Osteocyte (in vitro differentiated cells): Measurements from ENCODE around the gene RMC1. TPM values are rescaled to one million over a fixed set of nuclear protein-coding genes. Genes with fewer than 3 reads are reported as not detected.
"Not testable (repeated sequence)": the region's sequence is repeated elsewhere in the genome, so short reads cannot be mapped to it uniquely, and the experiment has no call there.

Source experiments
- DNase-seq: peaks from one replicate; pipeline ENCODE4 v3.0.0; 2021; ENCODE audit warnings: mixed read lengths; ENCODE audit not compliant: unreplicated experiment; ENCODE audit errors: extremely low spot score
- H3K27ac Mint-ChIP-seq: one replicate; pipeline ENCODE4 v1.8.0; 2021; ENCODE audit warnings: mild to moderate bottlenecking, mixed read lengths; ENCODE audit not compliant: unreplicated experiment
- H3K27me3 Mint-ChIP-seq: one replicate; pipeline ENCODE4 v1.8.0; 2021; ENCODE audit warnings: mixed read lengths; ENCODE audit not compliant: unreplicated experiment
- H3K36me3 Mint-ChIP-seq: one replicate; pipeline ENCODE4 v1.8.0; 2021; ENCODE audit warnings: mixed read lengths; ENCODE audit not compliant: unreplicated experiment
- H3K4me1 Mint-ChIP-seq: one replicate; pipeline ENCODE4 v1.8.0; 2021; ENCODE audit warnings: mixed read lengths; ENCODE audit not compliant: unreplicated experiment
- H3K4me3 Mint-ChIP-seq: one replicate; pipeline ENCODE4 v1.8.0; 2021; ENCODE audit warnings: mild to moderate bottlenecking, moderate library complexity, mixed read lengths; ENCODE audit not compliant: unreplicated experiment
- H3K9me3 Mint-ChIP-seq: one replicate; pipeline ENCODE4 v1.8.0; 2021; ENCODE audit warnings: mixed read lengths; ENCODE audit not compliant: unreplicated experiment
- CTCF ChIP-seq: fragments of 200-600 bp; sonication (generic); IDR thresholded peaks from 2 replicates; pipeline ENCODE4 v1.5.0; 2021; ENCODE audit warnings: antibody characterized with exemption, mild to moderate bottlenecking, moderate library complexity
- total RNA-seq: library from RNA; stranded (reverse); gene quantifications from 2 replicates; pipeline ENCODE4 v1.2.1, GENCODE V29; 2021

RMC1 gene
- total RNA-seq, 1 donor from 2014 or later, result 25.5 TPM

- Mint-ChIP-seq H3K27me3 (no peaks in the 10 kb centered on the region), H3K4me3 (no peak overlapping the region), H3K9me3 (no peaks in the 10 kb centered on the region), H3K36me3 (peaks cover 18% of the 10 kb centered on the region), H3K4me1 (peaks cover 24% of the 10 kb centered on the region), H3K27ac (no peak overlapping the region)
- no peak for DNase-seq
- TF ChIP-seq CTCF, result no peak
These were observed 3.1 kb downstream of the RMC1 start for GRCh38 chr18:23506393-23506792.

GRCh38 chr18:23510923-23511322, 7.6 kb downstream of the RMC1 start:
- DNase-seq, H3K4me1 Mint-ChIP-seq, H3K9me3 Mint-ChIP-seq, H3K27ac Mint-ChIP-seq, H3K27me3 Mint-ChIP-seq, H3K4me3 Mint-ChIP-seq: not testable (repeated sequence)
- H3K36me3 Mint-ChIP-seq, result peaks cover 25% of the 10 kb centered on the region

GRCh38 chr18:23512216-23512615, 8.9 kb downstream of the RMC1 start:
- not testable (repeated sequence) for H3K27ac Mint-ChIP-seq, DNase-seq, H3K4me1 Mint-ChIP-seq, H3K9me3 Mint-ChIP-seq, H3K4me3 Mint-ChIP-seq, H3K27me3 Mint-ChIP-seq
- peaks cover 24% of the 10 kb centered on the region for H3K36me3 Mint-ChIP-seq

GRCh38 chr18:23512641-23513040, 9.3 kb downstream of the RMC1 start:
- DNase-seq, result no peak
- H3K36me3 Mint-ChIP-seq, result peaks cover 24% of the 10 kb centered on the region
- no peak for TF ChIP-seq CTCF
- no peak overlapping the region for H3K27ac Mint-ChIP-seq
- H3K4me3 Mint-ChIP-seq, result no peak overlapping the region
- H3K27me3 Mint-ChIP-seq, result no peaks in the 10 kb centered on the region
- H3K4me1 Mint-ChIP-seq, result peaks cover 5% of the 10 kb centered on the region
- no peaks in the 10 kb centered on the region for H3K9me3 Mint-ChIP-seq

GRCh38 chr18:23515911-23516546, 12.7 kb downstream of the RMC1 start:
- peak; percentile 88 for DNase-seq
- no peaks in the 10 kb centered on the region for H3K27me3 Mint-ChIP-seq
- no peaks in the 10 kb centered on the region for H3K9me3 Mint-ChIP-seq
- TF ChIP-seq CTCF, result peak; percentile 89
- H3K36me3 Mint-ChIP-seq, result peaks cover 36% of the 10 kb centered on the region
- H3K4me1 Mint-ChIP-seq, result peaks cover 5% of the 10 kb centered on the region
- H3K27ac Mint-ChIP-seq, result no peak overlapping the region
- no peak overlapping the region for H3K4me3 Mint-ChIP-seq

- H3K9me3 Mint-ChIP-seq, result no peaks in the 10 kb centered on the region
- H3K27ac Mint-ChIP-seq, result no peak overlapping the region
- H3K4me3 Mint-ChIP-seq, result no peak overlapping the region
These were observed 16.4 kb downstream of the RMC1 start for GRCh38 chr18:23519734-23520133.

More at GRCh38 chr18:23519734-23520133, 16.4 kb downstream of the RMC1 start:
- no peak for DNase-seq
- no peaks in the 10 kb centered on the region for H3K27me3 Mint-ChIP-seq
- no peak for TF ChIP-seq CTCF
- H3K36me3 Mint-ChIP-seq, result peaks cover 50% of the 10 kb centered on the region
- H3K4me1 Mint-ChIP-seq, result peaks cover 7% of the 10 kb centered on the region
